Measurements from ENCODE around the gene MRPL40.

- TF ChIP-seq CTCF (conservative IDR thresholded peaks at IDR 0.05; ENCODE audit: low read length), result no peak
- no peak for TF ChIP-seq EZH2phosphoT487 (IDR thresholded peaks at IDR 0.05; ENCODE audit: borderline replicate concordance)
Observed at GRCh38 chr22:19460036-19460435, 27.7 kb downstream of the MRPL40 start.

Measured in Loucy (cell line).